Activated T-helper 17 cell treated with anti-CD3 and anti-CD28 coated beads, Interleukin-2, amount 50 U/mL, for 72 hours (primary cell): Measurements from ENCODE around the gene TFPI2. TPM values are rescaled to one million over a fixed set of nuclear protein-coding genes. Genes with fewer than 3 reads are reported as not detected.

Experiments used
- ATAC-seq: fragments of 150-1000 bp; cut with Tn5 transposase; replicated peaks from 2 replicates; pipeline ENCODE4 v1.10.0; 2021; ENCODE audit warnings: mild to moderate bottlenecking, moderate library complexity
- H3K27ac Mint-ChIP-seq: one replicate; pipeline ENCODE4 v1.8.0; 2022; ENCODE audit warnings: mixed read lengths
- H3K27me3 Mint-ChIP-seq: one replicate; pipeline ENCODE4 v1.8.0; 2022; ENCODE audit warnings: mixed read lengths
- H3K36me3 Mint-ChIP-seq: one replicate; pipeline ENCODE4 v1.8.0; 2022; ENCODE audit warnings: low read depth, mild to moderate bottlenecking, mixed read lengths
- H3K4me1 Mint-ChIP-seq: one replicate; pipeline ENCODE4 v1.8.0; 2022; ENCODE audit warnings: mixed read lengths
- H3K4me3 Mint-ChIP-seq: one replicate; pipeline ENCODE4 v1.8.0; 2022; ENCODE audit warnings: mild to moderate bottlenecking, mixed read lengths
- H3K9me3 Mint-ChIP-seq: one replicate; pipeline ENCODE4 v1.8.0; 2022; ENCODE audit warnings: mixed read lengths
- total RNA-seq, 2 donors: library from RNA; stranded (reverse); gene quantifications; one replicate each; pipeline ENCODE4 v1.2.3, GENCODE V29; 2022

TFPI2 gene
- total RNA-seq, 2 donors from 2014 or later = 0.42 to 0.86 TPM

GRCh38 chr7:93854480-93854879, 36.1 kb downstream of the TFPI2 start:
- no peak overlapping the region for H3K27ac Mint-ChIP-seq
- H3K36me3 Mint-ChIP-seq = no peaks in the 10 kb centered on the region
- H3K27me3 Mint-ChIP-seq = peaks cover 12% of the 10 kb centered on the region
- ATAC-seq = no peak
- H3K4me1 Mint-ChIP-seq = no peaks in the 10 kb centered on the region
- H3K4me3 Mint-ChIP-seq = no peak overlapping the region
- H3K9me3 Mint-ChIP-seq = no peaks in the 10 kb centered on the region

GRCh38 chr7:93851536-93851935, 39.0 kb downstream of the TFPI2 start:
- H3K36me3 Mint-ChIP-seq = no peaks in the 10 kb centered on the region
- ATAC-seq = no peak
- H3K27me3 Mint-ChIP-seq = peaks cover 10% of the 10 kb centered on the region
- no peaks in the 10 kb centered on the region for H3K9me3 Mint-ChIP-seq
- H3K4me1 Mint-ChIP-seq = no peaks in the 10 kb centered on the region
- H3K27ac Mint-ChIP-seq = no peak overlapping the region
- H3K4me3 Mint-ChIP-seq = no peak overlapping the region

- Mint-ChIP-seq H3K9me3 (no peaks in the 10 kb centered on the region), H3K4me1 (no peaks in the 10 kb centered on the region)
- no peak for ATAC-seq
These were observed 47.3 kb downstream of the TFPI2 start for GRCh38 chr7:93843260-93843659.

GRCh38 chr7:93838966-93839365, 51.6 kb downstream of the TFPI2 start:
- Mint-ChIP-seq H3K36me3 (no peaks in the 10 kb centered on the region), H3K27me3 (no peaks in the 10 kb centered on the region), H3K27ac (no peak overlapping the region), H3K9me3 (no peaks in the 10 kb centered on the region), H3K4me1 (no peaks in the 10 kb centered on the region), H3K4me3 (no peak overlapping the region)
- no peak for ATAC-seq

More at GRCh38 chr7:93843260-93843659, 47.3 kb downstream of the TFPI2 start:
- Mint-ChIP-seq H3K36me3 (no peaks in the 10 kb centered on the region), H3K27ac (no peak overlapping the region), H3K27me3 (no peaks in the 10 kb centered on the region), H3K4me3 (no peak overlapping the region)

- Mint-ChIP-seq H3K4me1 (no peaks in the 10 kb centered on the region), H3K4me3 (no peak overlapping the region), H3K27me3 (no peaks in the 10 kb centered on the region), H3K27ac (no peak overlapping the region), H3K9me3 (no peaks in the 10 kb centered on the region), H3K36me3 (no peaks in the 10 kb centered on the region)
- ATAC-seq = no peak
These were observed 53.3 kb downstream of the TFPI2 start for GRCh38 chr7:93837245-93837644.

- ATAC-seq = no peak
- Mint-ChIP-seq H3K27ac (no peak overlapping the region), H3K4me3 (no peak overlapping the region), H3K4me1 (no peaks in the 10 kb centered on the region), H3K27me3 (no peaks in the 10 kb centered on the region), H3K9me3 (no peaks in the 10 kb centered on the region), H3K36me3 (no peaks in the 10 kb centered on the region)
These were observed 54.4 kb downstream of the TFPI2 start for GRCh38 chr7:93836116-93836515.

- Mint-ChIP-seq H3K27ac (no peak overlapping the region), H3K36me3 (no peaks in the 10 kb centered on the region), H3K27me3 (no peaks in the 10 kb centered on the region), H3K9me3 (no peaks in the 10 kb centered on the region), H3K4me1 (no peaks in the 10 kb centered on the region), H3K4me3 (no peak overlapping the region)
- ATAC-seq = no peak
These were observed 54.9 kb downstream of the TFPI2 start for GRCh38 chr7:93835702-93836101.

Other genes starting within 250 kb of the TFPI2 start
- not detected for gene GNGT1, start 15.8 kb upstream of the TFPI2 start, total RNA-seq
- gene GNG11, start 31.0 kb upstream of the TFPI2 start, total RNA-seq = not detected
- 10 to 100 TPM; 17.9 to 22.6 TPM for gene BET1, start 113.6 kb upstream of the TFPI2 start, total RNA-seq